Astrocyte (in vitro differentiated cells and primary cell): ENCODE results near the gene CAT.

Experiments
- EZH2 ChIP-seq: IDR thresholded peaks from 2 replicates; pipeline ENCODE4 v1.6.1; 2012; ENCODE audit warnings: mild to moderate bottlenecking, low read length, inconsistent platforms; ENCODE audit not compliant: insufficient read depth
- TF ChIP-seq, protein P1 (sequence below): IDR thresholded peaks from 2 replicates; pipeline ENCODE4 v1.5.1; 2011; ENCODE audit warnings: low read depth, mild to moderate bottlenecking, inconsistent platforms, low read length, moderate library complexity; ENCODE audit not compliant: insufficient read depth

DNA sequence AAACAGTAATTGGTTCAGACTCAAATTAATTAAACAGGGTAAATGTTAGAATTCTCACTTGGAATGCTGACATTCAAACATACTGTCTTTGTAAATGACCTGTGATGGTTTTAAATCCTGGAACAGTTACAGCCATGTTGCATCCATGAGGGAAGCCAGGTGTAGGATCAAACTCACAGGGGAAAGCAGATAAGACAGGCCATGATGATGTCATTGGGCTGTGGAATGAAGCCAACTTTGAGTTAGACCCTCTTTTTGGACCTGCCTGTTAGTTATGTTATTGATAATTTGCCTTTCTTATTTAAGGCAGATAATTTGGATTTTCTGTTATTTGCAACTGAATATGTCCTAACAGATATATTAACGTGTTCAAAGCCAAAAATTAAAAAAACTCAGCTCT is 41.6 kb upstream of the CAT start:
- TF ChIP-seq, protein P1, sequence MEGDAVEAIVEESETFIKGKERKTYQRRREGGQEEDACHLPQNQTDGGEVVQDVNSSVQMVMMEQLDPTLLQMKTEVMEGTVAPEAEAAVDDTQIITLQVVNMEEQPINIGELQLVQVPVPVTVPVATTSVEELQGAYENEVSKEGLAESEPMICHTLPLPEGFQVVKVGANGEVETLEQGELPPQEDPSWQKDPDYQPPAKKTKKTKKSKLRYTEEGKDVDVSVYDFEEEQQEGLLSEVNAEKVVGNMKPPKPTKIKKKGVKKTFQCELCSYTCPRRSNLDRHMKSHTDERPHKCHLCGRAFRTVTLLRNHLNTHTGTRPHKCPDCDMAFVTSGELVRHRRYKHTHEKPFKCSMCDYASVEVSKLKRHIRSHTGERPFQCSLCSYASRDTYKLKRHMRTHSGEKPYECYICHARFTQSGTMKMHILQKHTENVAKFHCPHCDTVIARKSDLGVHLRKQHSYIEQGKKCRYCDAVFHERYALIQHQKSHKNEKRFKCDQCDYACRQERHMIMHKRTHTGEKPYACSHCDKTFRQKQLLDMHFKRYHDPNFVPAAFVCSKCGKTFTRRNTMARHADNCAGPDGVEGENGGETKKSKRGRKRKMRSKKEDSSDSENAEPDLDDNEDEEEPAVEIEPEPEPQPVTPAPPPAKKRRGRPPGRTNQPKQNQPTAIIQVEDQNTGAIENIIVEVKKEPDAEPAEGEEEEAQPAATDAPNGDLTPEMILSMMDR = no peak
- no peak for TF ChIP-seq EZH2
